ENCODE data around the gene CYP4B1. TPM values are rescaled to one million over a fixed set of nuclear protein-coding genes. Genes with fewer than 3 reads are reported as not detected.

The CYP4B1 gene
- total and polyA plus RNA-seq, 8 donors: 0.25 to 5.8 (median 1.4) TPM; not detected in 1

DNA sequence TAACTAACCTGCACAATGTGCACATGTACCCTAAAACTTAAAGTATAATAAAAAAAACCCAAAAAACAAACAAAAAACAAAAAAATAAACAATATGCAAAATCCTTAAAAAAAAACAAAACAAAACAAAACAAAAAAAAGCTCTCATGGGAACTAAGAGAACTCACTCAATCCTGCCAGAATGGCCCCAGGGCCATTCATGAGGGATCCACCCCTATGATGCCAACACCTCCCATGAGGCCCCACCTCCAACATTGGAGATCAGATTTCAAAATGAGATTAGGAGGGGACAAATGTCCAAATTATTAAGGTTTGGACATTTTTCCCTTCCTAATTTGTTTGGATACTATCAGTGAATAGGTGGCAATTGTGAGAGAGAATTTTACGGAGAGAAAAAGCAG is 10.2 kb downstream of the CYP4B1 start:
- no peaks in the 10 kb centered on the region for H3K36me3 ChIP-seq
- H3K27me3 ChIP-seq: no peaks in the 10 kb centered on the region
- ATAC-seq: no peak
- no peak overlapping the region for H3K4me3 ChIP-seq
- TF ChIP-seq, protein P1, sequence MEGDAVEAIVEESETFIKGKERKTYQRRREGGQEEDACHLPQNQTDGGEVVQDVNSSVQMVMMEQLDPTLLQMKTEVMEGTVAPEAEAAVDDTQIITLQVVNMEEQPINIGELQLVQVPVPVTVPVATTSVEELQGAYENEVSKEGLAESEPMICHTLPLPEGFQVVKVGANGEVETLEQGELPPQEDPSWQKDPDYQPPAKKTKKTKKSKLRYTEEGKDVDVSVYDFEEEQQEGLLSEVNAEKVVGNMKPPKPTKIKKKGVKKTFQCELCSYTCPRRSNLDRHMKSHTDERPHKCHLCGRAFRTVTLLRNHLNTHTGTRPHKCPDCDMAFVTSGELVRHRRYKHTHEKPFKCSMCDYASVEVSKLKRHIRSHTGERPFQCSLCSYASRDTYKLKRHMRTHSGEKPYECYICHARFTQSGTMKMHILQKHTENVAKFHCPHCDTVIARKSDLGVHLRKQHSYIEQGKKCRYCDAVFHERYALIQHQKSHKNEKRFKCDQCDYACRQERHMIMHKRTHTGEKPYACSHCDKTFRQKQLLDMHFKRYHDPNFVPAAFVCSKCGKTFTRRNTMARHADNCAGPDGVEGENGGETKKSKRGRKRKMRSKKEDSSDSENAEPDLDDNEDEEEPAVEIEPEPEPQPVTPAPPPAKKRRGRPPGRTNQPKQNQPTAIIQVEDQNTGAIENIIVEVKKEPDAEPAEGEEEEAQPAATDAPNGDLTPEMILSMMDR (IDR thresholded peaks at IDR 0.05): no peak
- no peak overlapping the region for H3K27ac ChIP-seq
- no peaks in the 10 kb centered on the region for H3K9me3 ChIP-seq
- intact Hi-C loops (cut with DNase I): no loop called here
- H3K4me1 ChIP-seq: no peaks in the 10 kb centered on the region
- DNase-seq: no peak
- FAIRE-seq: no peak
- WGBS, 2 donors: 93% methylated on average over 1 of the region's 1 CpG

DNA sequence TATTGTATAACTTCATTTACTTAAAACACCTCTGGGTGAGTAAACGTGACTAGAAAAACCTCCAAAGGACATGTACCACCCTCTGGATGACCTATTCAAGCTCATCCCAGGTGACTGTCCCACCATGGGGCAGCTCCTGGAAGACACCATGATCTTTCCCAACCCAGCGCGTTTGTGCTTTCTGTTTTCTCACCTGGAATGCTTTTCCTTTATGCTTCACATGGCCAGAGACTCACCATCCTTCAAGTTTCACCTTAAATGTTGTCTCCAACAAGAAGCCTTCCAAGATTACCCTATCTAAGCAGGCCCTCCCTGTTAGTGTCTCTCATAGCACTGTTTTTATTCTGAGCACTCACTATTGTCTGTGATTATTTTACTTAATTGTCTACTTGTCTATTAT is 11.1 kb downstream of the CYP4B1 start:
- Histone ChIP-seq H3K4me1 (no peaks in the 10 kb centered on the region), H3K27me3 (no peaks in the 10 kb centered on the region), H3K4me3 (no peak overlapping the region), H3K27ac (no peak overlapping the region), H3K36me3 (no peaks in the 10 kb centered on the region), H3K9me3 (no peaks in the 10 kb centered on the region)
- TF ChIP-seq, protein P1 (IDR thresholded peaks at IDR 0.05): no peak
- no peak for DNase-seq
- intact Hi-C loops (cut with DNase I): no loop called here
- FAIRE-seq: no peak
- WGBS, 2 donors: 78 to 90% methylated on average over 3 of the region's 3 CpGs
- no peak for ATAC-seq

DNA sequence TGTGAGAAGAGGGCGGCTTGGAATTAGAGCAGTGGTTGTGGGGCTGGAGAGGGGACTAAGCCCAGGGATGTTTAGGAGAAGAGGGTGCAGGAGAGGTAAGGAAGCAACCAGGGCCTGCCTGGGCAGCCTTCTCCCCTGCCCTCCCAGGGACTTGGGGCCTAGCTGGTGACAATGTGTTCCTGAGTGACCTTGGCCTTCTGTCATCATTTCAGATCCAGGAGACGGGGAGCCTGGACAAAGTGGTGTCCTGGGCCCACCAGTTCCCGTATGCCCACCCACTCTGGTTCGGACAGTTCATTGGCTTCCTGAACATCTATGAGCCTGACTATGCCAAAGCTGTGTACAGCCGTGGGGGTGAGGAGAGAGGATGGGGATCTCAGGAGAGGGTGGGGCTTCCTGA is 11.8 kb downstream of the CYP4B1 start:
- Histone ChIP-seq H3K27me3 (no peaks in the 10 kb centered on the region), H3K4me3 (no peak overlapping the region), H3K4me1 (no peaks in the 10 kb centered on the region), H3K27ac (no peak overlapping the region), H3K9me3 (no peaks in the 10 kb centered on the region), H3K36me3 (no peaks in the 10 kb centered on the region)
- TF ChIP-seq, protein P1 (IDR thresholded peaks at IDR 0.05): no peak
- DNase-seq (no peak), ATAC-seq (no peak), FAIRE-seq (no peak)
- intact Hi-C loops (cut with DNase I): no loop called here
- 82 to 89% methylated on average over 5 of the region's 5 CpGs for WGBS, 2 donors

DNA sequence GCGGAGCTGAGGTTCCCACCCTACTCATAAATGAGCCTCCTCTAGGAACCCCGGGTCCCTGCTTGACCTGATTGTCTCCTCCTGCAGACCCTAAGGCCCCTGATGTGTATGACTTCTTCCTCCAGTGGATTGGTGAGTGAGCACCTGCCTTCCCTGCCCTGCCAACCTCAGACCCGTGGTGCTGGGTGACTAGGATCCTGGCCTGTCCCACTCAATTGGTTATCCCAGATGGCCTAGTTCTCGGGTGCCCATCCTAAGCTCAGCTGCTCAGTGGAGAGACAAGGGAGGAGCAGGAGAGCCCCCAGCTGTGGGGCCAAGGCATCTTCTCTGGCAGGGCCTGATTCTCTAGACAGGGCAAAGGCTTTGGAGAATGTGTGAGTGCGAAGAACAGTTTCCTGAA is 12.2 kb downstream of the CYP4B1 start:
- Histone ChIP-seq H3K4me3 (no peak overlapping the region), H3K9me3 (no peaks in the 10 kb centered on the region), H3K27ac (no peak overlapping the region), H3K27me3 (no peaks in the 10 kb centered on the region), H3K36me3 (no peaks in the 10 kb centered on the region), H3K4me1 (no peaks in the 10 kb centered on the region)
- intact Hi-C loops (cut with DNase I): no loop called here
- no peak for FAIRE-seq
- WGBS, 2 donors: 84 to 87% methylated on average over 5 of the region's 5 CpGs
- ATAC-seq: no peak
- DNase-seq: no peak
- TF ChIP-seq, protein P1 (IDR thresholded peaks at IDR 0.05): no peak

DNA sequence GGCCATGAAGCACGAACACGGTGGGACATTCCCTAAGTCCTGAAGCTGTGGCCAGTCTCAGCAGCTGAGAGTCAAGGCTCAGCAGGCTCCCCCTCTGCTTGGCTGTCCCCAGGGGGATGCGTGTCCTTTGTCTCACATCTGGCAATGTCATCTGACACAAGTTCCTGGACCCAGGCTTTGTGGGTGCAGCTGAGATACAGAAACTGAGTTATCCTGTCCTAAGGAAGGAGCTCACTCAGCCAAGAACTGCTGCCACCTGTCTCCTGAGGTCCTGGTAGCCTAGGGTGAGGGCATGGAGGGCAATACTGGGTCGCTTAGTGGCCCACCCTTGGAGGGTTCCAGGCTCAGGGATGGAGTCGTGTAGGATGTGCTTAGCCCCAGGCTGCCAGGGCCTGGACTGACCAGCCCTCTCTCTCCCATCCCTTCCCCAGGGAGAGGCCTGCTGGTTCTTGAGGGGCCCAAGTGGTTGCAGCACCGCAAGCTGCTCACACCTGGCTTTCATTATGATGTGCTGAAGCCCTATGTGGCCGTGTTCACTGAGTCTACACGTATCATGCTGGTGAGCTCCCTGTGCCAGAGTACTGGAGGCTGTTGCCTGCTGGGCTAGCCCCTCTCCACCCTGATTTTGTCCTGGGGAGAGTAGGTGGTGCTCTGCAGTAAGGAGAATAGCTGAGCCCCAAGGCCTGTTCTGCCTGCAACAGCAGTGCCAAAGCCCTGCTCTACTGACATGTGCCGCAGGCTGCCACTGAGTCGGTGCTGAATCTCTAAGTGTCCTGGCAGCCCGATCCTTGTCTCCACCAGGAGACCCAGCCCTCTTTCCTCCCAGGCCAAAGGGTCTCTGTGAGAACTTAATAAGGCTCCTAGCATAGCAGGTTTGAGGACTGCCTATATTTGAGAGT is 13.5 kb downstream of the CYP4B1 start:
- no peak for FAIRE-seq

More for the DNA sequence above, 13.5 kb downstream of the CYP4B1 start:
- no peaks in the 10 kb centered on the region for H3K9me3 ChIP-seq
- H3K4me1 ChIP-seq: no peaks in the 10 kb centered on the region
- TF ChIP-seq, protein P1 (IDR thresholded peaks at IDR 0.05): no peak
- ATAC-seq (no peak), DNase-seq (no peak)
- H3K27me3 ChIP-seq: no peaks in the 10 kb centered on the region
- WGBS, 2 donors: 77 to 87% methylated on average over 11 of the region's 11 CpGs
- intact Hi-C loops (cut with DNase I): no loop called here
- H3K27ac ChIP-seq: no peak overlapping the region
- H3K36me3 ChIP-seq: no peaks in the 10 kb centered on the region
- no peak overlapping the region for H3K4me3 ChIP-seq

All from pancreas (tissue), 10 donors.